GM21528 (cell line): ENCODE data around the gene ANXA3.
"Not testable (repeated sequence)": the region's sequence is repeated elsewhere in the genome, so short reads cannot be mapped to it uniquely, and the experiment has no call there.

ENCODE experiments used
- ATAC-seq: cut with Tn5 transposase; IDR thresholded peaks from one replicate; pipeline ENCODE4 v1.9.1; 2021; ENCODE audit warnings: mild to moderate bottlenecking, moderate library complexity; ENCODE audit not compliant: unreplicated experiment, low FRiP score

The ANXA3 gene

GRCh38 chr4:78551420-78552351, at the start of gene ANXA3:
Gene ANXA3 (plus strand): TSS chr4:78551770. CDS start chr4:78554474, 2,704 bp downstream.
- no peak for ATAC-seq

DNA sequence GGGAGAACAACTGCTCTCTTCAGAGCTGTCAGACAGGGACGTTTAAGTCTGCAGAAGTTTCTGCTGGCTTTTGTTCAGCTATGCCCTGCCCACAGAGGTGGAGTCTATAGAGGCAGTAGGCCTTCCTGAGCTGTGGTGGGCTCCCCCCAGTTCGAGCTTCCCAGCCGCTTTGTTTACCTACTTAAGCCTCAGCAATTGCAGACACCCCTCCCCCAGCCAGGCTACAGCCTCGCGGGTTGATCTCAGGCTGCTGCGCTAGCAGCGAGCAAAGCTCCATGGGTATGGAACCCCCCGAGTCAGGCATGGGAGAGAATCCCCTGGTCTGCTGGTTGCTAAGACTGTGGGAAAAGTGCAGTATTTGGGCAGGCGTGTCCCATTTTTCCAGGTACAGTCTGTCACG, 45.3 kb upstream of the ANXA3 start:
- ATAC-seq = not testable (repeated sequence)

DNA sequence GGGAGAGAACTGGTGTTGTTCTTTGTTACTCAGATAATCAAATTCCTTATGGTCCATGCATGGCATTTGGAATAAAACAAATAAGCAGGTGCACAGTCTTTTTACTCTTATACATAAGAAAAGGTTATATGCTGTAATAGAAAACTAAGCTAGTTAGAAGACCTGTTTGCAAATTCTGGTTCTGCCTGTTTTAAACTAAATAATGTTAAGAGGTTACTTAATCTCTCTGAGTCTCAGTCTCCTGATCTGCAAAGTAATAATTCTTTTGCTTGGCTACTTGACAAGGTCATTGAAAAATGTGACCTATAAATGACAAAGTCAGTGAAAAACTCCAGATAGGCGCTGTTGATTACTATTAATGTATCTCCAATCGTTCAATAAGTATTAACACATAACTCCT, 42.5 kb upstream of the ANXA3 start:
- no peak for ATAC-seq

GRCh38 chr4:78510108-78510507, 41.5 kb upstream of the ANXA3 start:
- no peak for ATAC-seq

DNA sequence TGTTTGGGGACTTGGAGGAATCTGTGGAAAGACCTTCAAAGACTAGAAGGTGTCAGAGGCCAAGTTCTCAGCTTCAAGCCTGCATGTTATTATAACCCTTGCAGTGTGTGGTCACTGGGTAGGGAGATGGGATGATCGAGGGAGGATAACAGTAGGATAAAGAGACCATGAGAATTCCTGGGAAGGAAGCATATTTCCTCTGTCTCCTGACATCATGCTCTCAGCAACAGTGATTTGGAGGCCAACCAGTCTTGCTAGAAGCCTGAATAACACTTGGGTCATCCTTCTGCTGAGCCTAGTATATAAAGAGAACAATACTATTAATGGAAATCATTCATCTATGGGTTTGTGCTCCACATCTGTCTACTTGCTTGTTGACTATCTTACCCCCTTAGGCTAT, 40.9 kb upstream of the ANXA3 start:
- no peak for ATAC-seq

GRCh38 chr4:78512357-78512920, 39.1 kb upstream of the ANXA3 start:
- ATAC-seq = no peak

- ATAC-seq = no peak
Measured at GRCh38 chr4:78513411-78513975, 38.1 kb upstream of the ANXA3 start.

DNA sequence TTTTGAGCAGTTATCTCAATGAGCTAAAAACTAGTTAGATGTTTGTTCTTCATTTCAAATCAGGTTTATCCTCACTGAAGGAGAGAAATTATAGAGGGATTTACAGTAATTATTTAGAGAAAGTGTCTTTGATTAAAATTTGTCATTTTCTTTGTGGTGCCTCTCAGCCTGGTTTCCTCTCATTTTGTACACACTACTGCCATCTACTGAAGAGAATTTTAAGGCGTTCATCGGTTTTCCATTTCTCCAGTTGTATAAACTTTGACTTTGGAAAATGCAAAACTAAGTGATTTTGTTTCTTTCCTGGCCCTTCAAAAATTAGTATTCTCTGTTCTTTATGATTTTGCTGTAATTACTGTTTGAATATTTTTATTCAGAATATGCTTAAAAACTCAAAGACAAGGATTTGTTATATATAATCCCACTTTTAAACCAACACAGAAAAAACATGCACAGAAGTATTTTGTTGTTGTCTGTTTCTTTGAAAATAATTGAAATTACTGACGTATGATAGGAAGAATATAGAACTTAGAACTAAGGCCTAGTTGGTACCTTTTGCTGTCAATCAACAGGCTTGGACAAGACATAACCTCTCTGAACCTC, 34.4 kb upstream of the ANXA3 start:
- no peak for ATAC-seq

DNA sequence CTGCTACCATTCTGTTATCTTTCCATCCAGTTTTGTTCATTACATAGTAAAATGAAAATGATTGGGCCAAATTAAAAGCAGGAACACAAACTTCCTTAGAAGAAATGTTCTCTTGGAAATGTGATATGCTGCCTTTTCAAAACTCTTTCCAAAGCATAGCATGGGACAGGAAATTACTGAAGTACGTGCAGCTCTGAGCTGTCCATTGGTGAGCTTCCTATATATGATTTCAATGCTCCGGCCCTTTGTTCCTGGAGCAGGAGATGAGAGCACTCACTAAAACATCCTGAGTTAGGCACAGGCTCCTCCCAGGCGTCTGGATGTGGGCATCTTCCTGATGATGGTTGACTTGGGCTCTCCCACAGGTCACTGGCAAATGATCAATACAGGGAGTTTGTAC, 33.0 kb upstream of the ANXA3 start:
- ATAC-seq = no peak

DNA sequence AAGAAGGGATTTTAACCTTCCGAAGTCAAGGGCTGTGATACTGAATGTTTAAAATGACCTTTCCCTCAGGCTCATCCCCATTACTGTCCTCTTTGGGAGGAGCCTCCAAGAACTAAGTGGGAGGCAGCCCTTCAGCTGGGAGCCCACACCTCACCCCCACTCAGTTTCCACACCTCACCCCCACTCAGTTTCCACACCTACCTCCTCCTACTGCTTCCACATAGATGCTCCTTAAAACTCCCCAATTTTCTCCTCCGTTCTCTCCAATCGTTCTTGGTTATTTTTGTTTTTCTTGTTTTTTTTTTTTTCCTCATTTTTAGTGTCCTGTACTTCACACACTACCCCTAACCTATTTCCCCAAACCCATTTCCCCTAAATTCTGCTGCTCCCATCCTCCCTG, 31.6 kb upstream of the ANXA3 start:
- no peak for ATAC-seq

DNA sequence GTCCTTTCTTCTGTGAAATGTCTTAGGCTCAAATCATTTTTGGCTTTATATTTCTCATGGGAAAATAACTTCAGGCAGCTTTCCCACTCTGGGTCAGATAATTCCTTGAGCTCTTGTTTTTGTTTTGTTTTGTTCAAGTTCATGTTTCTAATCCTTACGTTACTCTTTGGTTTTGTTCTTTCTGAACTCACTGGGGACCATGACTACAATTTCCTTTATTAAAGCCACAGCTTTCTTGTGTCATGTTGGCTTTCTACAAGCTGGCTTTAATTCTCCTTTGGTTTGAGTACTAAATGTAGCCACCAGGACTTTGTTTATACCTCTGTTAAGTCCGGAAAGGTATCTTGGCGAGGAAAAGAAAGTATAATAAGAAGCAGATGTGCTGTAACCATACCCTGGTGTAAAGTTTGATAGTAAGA, 30.8 kb upstream of the ANXA3 start:
- no peak for ATAC-seq

DNA sequence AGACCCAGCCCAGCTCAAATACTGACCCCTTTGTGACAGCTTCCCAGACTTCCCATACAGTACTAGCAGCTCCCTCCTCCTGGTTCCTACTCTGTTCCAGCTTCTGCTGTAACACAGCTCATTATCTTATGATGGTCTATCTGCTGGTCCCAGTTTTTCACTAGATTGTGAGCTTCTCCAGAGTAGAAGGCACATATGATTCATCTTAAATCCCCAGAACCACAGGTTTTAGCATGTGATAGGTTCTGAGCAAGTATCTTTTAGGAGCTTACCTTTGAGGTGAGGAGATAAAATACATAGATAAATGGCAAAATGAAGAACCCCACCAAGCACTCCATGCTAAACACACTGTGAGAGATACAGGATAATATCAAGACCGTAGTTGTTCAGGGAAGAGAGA, 27.6 kb upstream of the ANXA3 start:
- no peak for ATAC-seq

DNA sequence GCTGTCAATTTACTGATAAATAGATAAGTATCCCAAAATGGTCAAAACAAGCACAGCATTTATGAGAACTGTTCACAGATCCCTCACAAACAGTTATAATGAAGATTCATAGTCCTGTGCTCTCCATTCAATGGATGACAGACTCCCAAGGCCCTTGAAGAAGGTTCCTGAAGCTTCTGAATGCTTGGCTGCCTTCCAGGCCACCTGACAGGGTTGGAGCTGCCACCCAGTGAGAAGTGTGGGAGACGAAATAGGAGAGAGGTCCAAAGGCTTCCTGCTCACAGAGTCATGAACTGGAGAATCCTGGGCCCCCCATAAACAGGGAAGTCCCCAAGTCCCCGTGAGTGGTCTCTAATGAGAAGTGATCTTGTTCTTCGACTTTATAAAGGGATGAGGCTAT, 26.0 kb upstream of the ANXA3 start:
- ATAC-seq = no peak

- no peak for ATAC-seq
Measured at GRCh38 chr4:78527103-78527502, 24.5 kb upstream of the ANXA3 start.

DNA sequence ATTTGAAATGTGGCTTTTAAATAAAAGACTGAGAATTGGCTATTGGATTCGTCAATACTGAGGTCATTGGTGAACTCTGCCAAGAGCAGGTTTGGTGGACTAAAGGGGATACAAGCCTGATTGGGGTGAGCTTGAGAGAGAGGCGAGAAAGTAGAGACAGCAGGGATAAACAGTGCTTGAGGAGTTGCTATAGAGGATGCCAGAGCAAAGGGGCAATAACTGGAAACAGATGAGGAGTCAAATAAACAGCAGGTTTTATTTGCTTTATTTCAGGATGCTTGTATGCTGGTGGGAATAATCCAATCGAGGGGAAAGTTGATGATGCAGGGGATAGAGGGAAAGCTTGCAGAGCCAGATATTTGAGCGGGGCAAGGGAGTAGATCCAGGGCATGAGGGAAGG, 24.0 kb upstream of the ANXA3 start:
- ATAC-seq = no peak

DNA sequence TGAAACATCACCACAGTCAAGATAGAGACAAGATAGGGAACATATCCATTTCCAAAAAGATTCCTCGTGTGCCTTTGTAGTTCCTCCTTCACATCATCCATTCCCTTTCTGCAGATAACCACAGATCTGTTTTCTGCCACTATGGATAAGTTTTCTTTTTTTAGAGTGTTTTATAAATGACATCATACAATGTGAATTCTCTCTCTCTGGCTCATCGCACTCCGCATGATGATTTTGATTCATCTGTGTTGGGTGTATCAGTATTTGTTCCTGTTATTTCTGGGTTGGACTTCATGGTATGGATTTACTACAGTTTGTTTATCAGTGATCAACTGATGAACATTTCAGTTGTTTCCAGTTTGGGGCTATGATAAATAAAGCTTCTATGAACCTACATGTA, 23.2 kb upstream of the ANXA3 start:
- ATAC-seq = no peak

DNA sequence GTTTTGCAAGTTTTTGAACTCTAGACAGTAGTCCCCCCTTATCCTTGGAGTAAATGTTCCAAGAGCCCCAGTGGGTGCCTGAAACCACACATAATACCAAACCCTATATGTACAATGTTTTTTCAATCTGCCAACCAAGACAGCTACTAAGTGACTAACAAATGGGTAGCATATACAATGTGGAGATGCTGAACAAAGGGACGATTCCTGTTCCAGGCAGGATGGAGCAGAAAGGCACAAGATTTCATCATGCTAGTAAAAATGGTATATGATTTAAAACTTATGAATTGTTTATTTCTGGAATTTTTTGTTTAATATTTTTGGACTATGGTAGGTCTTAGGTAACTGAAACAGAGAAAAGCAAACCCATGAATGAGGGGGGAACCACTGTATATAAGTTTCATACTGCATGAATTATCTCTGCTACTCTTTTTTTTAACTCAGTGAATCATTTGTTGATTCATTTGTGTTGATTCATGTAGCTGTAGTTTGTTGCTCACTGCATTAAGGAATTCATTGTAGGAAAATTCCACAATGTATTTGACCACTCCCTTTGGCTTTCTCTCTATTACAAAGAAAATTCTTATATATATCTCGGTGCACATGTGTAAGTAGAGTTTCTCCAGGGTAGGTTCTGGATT, 21.9 kb upstream of the ANXA3 start:
- no peak for ATAC-seq

- ATAC-seq = no peak
Measured at GRCh38 chr4:78532046-78532445, 19.5 kb upstream of the ANXA3 start.

GRCh38 chr4:78533854-78534253, 17.7 kb upstream of the ANXA3 start:
- ATAC-seq = no peak

GRCh38 chr4:78534286-78534955, 17.1 kb upstream of the ANXA3 start:
- ATAC-seq = no peak
